ENCODE measurements around the gene MCEE. TPM values are rescaled to one million over a fixed set of nuclear protein-coding genes. Genes with fewer than 3 reads are reported as not detected.

The MCEE gene
- total and polyA plus RNA-seq, 2 of the 4 experiments (the other 2 are of a cell fraction), result 11.1 to 15.0 TPM

DNA sequence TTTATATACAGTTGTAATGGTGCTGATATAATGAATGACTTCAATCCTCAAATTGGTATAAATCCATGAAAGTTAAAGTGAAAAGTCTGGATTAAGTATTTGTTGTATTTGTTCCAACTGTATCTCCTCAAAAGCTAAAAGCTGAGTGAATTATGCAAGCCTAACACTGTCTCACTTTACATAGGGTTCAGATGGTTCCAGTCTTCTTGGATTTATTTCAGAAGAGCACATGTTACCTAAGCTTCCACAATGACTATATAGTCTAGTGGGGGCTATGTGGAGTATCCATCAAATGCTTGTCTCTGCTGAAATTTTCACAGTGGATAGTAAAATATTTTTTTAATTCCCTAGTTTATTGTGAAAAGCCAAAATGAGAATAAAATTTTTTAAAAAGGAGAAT, 13.0 kb downstream of the MCEE start:
- Histone ChIP-seq H4K20me1 (ENCODE audit: insufficient read depth, low read length) (no peaks in the 10 kb centered on the region; the same call in 1 of the 2 replicates), H3K9me3 (ENCODE audit: control insufficient read depth, insufficient read depth, low read length) (no peaks in the 10 kb centered on the region), H3K56ac (ENCODE audit: extremely low read depth, insufficient read depth, low read length) (no peak overlapping the region), H3K23ac (ENCODE audit: low read depth, low read length) (no peak overlapping the region), H3K4ac (ENCODE audit: low read depth, low read length) (no peak overlapping the region), H2BK120ac (ENCODE audit: low read depth, low read length) (no peak overlapping the region), H3K79me1 (ENCODE audit: low read depth in 1 of 2, low read length in 2 of 2) (peaks cover 8 to 44% of the 10 kb centered on the region in 2 experiments; a peak in 3 of 4 replicates), H2AFZ (replicated peaks; ENCODE audit: low read length, poor library complexity) (no peak overlapping the region), H3K9ac (ENCODE audit: low read depth, low read length) (no peak overlapping the region), H2BK5ac (ENCODE audit: low read depth, low read length, poor library complexity, severe bottlenecking) (no peak overlapping the region), H3K14ac (replicated peaks; ENCODE audit: low read depth, low read length) (no peak overlapping the region), H3K36me3 (ENCODE audit: control insufficient read depth, insufficient read depth, low read length) (peaks cover 26% of the 10 kb centered on the region), H4K91ac (ENCODE audit: insufficient read depth, low read depth, low read length) (no peak overlapping the region), H2BK15ac (ENCODE audit: low read depth, low read length) (no peak overlapping the region), H3K4me2 (ENCODE audit: low read depth, low read length) (no peak overlapping the region), H2AK9ac (replicated peaks; ENCODE audit: low read depth, low read length, poor library complexity) (no peak overlapping the region), H3K27ac (ENCODE audit: insufficient read depth, low read length) (no peak overlapping the region), H4K5ac (ENCODE audit: low read depth, low read length) (no peak overlapping the region), H3K18ac (ENCODE audit: low read depth, low read length) (no peak overlapping the region), H2BK20ac (ENCODE audit: low read depth, low read length) (no peak overlapping the region), H3K4me1 (ENCODE audit: control insufficient read depth, insufficient read depth, low read length) (no peaks in the 10 kb centered on the region), H3K27me3 (ENCODE audit: control insufficient read depth, insufficient read depth, low read length) (no peaks in the 10 kb centered on the region), H3K9me1 (ENCODE audit: insufficient read depth, low read length) (no peaks in the 10 kb centered on the region; the same call in 1 of the 2 replicates), H2AK5ac (ENCODE audit: low read depth, low read length) (no peak overlapping the region), H3K4me3 (ENCODE audit: insufficient read depth, low read depth, low read length) (no peak overlapping the region), H4K8ac (ENCODE audit: low read depth in 2 of 2, low read length in 2 of 2) (no peak overlapping the region)
- BruUV-seq (replicated peaks), result no TSS peak
- TF ChIP-seq POLR2A (IDR thresholded peaks at IDR 0.05; ENCODE audit: low read depth, low read length) (no peak), BHLHE40 (IDR thresholded peaks at IDR 0.05; ENCODE audit: low read depth, low read length) (no peak), NFE2L2 (IDR thresholded peaks at IDR 0.05; ENCODE audit: low read depth, low read length) (no peak), MXI1 (IDR thresholded peaks at IDR 0.05; ENCODE audit: borderline replicate concordance, low read depth, low read length) (no peak), RFX5 (IDR thresholded peaks at IDR 0.05; ENCODE audit: low read depth, low read length) (no peak), FOS (IDR thresholded peaks at IDR 0.05; ENCODE audit: low read depth, low read length) (no peak), MAFK (IDR thresholded peaks at IDR 0.05; ENCODE audit: low read depth, low read length) (no peak), MAZ (IDR thresholded peaks at IDR 0.05; ENCODE audit: borderline replicate concordance, low read depth, low read length) (no peak), RAD21 (IDR thresholded peaks at IDR 0.05; ENCODE audit: low read length) (no peak), CEBPB (IDR thresholded peaks at IDR 0.05; ENCODE audit: low read depth, low read length) (no peak)
- TF ChIP-seq, protein P1, sequence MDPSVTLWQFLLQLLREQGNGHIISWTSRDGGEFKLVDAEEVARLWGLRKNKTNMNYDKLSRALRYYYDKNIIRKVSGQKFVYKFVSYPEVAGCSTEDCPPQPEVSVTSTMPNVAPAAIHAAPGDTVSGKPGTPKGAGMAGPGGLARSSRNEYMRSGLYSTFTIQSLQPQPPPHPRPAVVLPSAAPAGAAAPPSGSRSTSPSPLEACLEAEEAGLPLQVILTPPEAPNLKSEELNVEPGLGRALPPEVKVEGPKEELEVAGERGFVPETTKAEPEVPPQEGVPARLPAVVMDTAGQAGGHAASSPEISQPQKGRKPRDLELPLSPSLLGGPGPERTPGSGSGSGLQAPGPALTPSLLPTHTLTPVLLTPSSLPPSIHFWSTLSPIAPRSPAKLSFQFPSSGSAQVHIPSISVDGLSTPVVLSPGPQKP (IDR thresholded peaks at IDR 0.05; ENCODE audit: borderline replicate concordance, low read depth, low read length), result no peak
- TF ChIP-seq, protein P2, sequence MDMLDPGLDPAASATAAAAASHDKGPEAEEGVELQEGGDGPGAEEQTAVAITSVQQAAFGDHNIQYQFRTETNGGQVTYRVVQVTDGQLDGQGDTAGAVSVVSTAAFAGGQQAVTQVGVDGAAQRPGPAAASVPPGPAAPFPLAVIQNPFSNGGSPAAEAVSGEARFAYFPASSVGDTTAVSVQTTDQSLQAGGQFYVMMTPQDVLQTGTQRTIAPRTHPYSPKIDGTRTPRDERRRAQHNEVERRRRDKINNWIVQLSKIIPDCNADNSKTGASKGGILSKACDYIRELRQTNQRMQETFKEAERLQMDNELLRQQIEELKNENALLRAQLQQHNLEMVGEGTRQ (IDR thresholded peaks at IDR 0.05; ENCODE audit: low read depth, low read length), result no peak
- TF ChIP-seq, protein P3, sequence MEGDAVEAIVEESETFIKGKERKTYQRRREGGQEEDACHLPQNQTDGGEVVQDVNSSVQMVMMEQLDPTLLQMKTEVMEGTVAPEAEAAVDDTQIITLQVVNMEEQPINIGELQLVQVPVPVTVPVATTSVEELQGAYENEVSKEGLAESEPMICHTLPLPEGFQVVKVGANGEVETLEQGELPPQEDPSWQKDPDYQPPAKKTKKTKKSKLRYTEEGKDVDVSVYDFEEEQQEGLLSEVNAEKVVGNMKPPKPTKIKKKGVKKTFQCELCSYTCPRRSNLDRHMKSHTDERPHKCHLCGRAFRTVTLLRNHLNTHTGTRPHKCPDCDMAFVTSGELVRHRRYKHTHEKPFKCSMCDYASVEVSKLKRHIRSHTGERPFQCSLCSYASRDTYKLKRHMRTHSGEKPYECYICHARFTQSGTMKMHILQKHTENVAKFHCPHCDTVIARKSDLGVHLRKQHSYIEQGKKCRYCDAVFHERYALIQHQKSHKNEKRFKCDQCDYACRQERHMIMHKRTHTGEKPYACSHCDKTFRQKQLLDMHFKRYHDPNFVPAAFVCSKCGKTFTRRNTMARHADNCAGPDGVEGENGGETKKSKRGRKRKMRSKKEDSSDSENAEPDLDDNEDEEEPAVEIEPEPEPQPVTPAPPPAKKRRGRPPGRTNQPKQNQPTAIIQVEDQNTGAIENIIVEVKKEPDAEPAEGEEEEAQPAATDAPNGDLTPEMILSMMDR (conservative IDR thresholded peaks at IDR 0.05; ENCODE audit: low read depth, low read length), result no peak
- dilution Hi-C loops (cut with HindIII; ENCODE audit: low sequenced_read_pairs, unreplicated experiment), result no loop called here
- DNase-seq, result no peak
- CTCF ChIA-PET, result no interaction called here
- POLR2A ChIA-PET (ENCODE audit: unreplicated experiment), result no interaction called here
- in situ Hi-C loops (cut with MboI; ENCODE audit: low sequenced_read_pairs), result no loop called here
- ATAC-seq (ENCODE audit: low read depth), result no peak
- intact Hi-C loops (cut with micrococcal nuclease), result no loop called here

Measured in IMR-90 (cell line).